Duodenal mucosa (tissue), 2 donors: Measurements from ENCODE around the gene YIPF4.

Experiments
- H3K27ac ChIP-seq: one replicate; pipeline ENCODE4 v1.7.0; 2013; ENCODE audit warnings: low read depth, low read length
- H3K27me3 ChIP-seq, 2 donors: one replicate each; pipeline ENCODE4 v1.7.0; 2013; ENCODE audit warnings: low read length in 2 of 2, control low read depth in 1 of 2; ENCODE audit not compliant: insufficient read depth in 2 of 2, control insufficient read depth in 1 of 2
- H3K36me3 ChIP-seq, 2 donors: one replicate each; pipeline ENCODE4 v1.7.0; 2013; ENCODE audit warnings: low read length in 2 of 2, control low read depth in 1 of 2; ENCODE audit not compliant: insufficient read depth in 2 of 2, control insufficient read depth in 1 of 2
- H3K4me1 ChIP-seq, 2 donors: one replicate each; pipeline ENCODE4 v1.7.0; 2013; ENCODE audit warnings: low read length in 2 of 2, control low read depth in 1 of 2; ENCODE audit not compliant: insufficient read depth in 2 of 2, control insufficient read depth in 1 of 2
- H3K4me3 ChIP-seq, 2 donors: one replicate each; pipeline ENCODE4 v1.7.0; 2013; ENCODE audit warnings: low read length in 2 of 2, low read depth in 1 of 2
- H3K9ac ChIP-seq, 2 donors: one replicate each; pipeline ENCODE4 v1.7.0; 2013; ENCODE audit warnings: low read length in 2 of 2, low read depth in 1 of 2
- H3K9me3 ChIP-seq, 2 donors: one replicate each; pipeline ENCODE4 v1.7.0; 2013; ENCODE audit warnings: low read length in 2 of 2, control low read depth in 1 of 2; ENCODE audit not compliant: control insufficient read depth in 1 of 2

Gene YIPF4

DNA sequence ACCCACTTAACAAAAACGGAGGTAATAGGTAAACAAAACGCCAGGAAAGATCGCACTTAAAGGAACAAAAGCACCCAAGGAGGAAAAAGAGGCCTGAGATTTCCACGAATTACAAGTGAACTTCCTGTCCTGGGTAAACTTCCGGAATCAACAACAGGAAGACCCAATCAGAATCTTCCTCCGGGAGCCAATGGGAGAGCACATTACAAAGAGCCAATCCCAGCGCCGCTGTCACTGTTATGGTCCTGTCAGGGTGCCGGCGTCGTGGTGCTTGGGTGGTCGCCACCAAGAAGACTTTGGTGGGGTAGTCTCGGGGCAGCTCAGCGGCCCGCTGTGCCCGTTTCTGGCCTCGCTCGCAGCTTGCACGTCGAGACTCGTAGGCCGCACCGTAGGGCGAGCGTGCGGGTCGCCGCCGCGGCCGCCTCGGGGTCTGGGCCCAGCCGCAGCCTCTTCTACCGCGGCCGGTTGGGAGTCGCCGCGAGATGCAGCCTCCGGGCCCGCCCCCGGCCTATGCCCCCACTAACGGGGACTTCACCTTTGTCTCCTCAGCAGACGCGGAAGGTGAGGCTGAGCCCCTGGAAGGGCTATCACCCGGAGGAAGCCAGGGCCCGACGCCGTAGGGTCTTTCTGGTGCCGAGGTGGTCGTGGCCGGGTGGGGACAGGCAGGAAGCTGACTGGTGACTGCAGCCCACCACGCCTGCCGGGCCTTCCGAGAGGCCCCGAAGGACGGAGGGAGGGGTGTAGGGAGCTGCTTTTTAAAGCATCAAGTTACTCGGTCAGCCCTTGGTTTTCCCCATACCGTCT is at the start of gene YIPF4:
TSS of gene YIPF4 (plus strand) at position 231 of the 804 bp plus-strand sequence. CDS start at position 483, 252 bp downstream.
- peaks cover 3% of the 10 kb centered on the region in 2 donors for H3K4me1 ChIP-seq
- peak within 1 kb of the TSS; percentile 87 to 88 for H3K9ac ChIP-seq
- H3K36me3 ChIP-seq: peaks cover 0 to 7% of the 10 kb centered on the region in 2 donors
- H3K4me3 ChIP-seq: peak within 1 kb of the TSS; percentile 88 to 97
- H3K27me3 ChIP-seq: no peaks in the 10 kb centered on the region
- H3K27ac ChIP-seq: peak within 1 kb of the TSS; percentile 68
- H3K9me3 ChIP-seq: no peaks in the 10 kb centered on the region

- Histone ChIP-seq H3K9me3 (no peaks in the 10 kb centered on the region), H3K27ac (no peak overlapping the region), H3K36me3 (peaks cover 0 to 1% of the 10 kb centered on the region in 2 donors), H3K4me1 (no peaks in the 10 kb centered on the region), H3K27me3 (no peaks in the 10 kb centered on the region), H3K4me3 (no peak overlapping the region), H3K9ac (no peak overlapping the region)
These were observed 49.5 kb upstream of the YIPF4 start for GRCh38 chr2:32228181-32228580.

- Histone ChIP-seq H3K9me3 (no peaks in the 10 kb centered on the region), H3K27me3 (no peaks in the 10 kb centered on the region), H3K27ac (no peak overlapping the region), H3K4me1 (no peaks in the 10 kb centered on the region), H3K36me3 (no peaks in the 10 kb centered on the region), H3K9ac (no peak overlapping the region), H3K4me3 (no peak overlapping the region)
These were observed 48.1 kb upstream of the YIPF4 start for GRCh38 chr2:32229635-32230034.

- Histone ChIP-seq H3K27ac (no peak overlapping the region), H3K4me1 (no peaks in the 10 kb centered on the region), H3K9ac (no peak overlapping the region), H3K27me3 (no peaks in the 10 kb centered on the region), H3K36me3 (no peaks in the 10 kb centered on the region), H3K4me3 (no peak overlapping the region), H3K9me3 (no peaks in the 10 kb centered on the region)
These were observed 45.7 kb upstream of the YIPF4 start for GRCh38 chr2:32231959-32232358.

DNA sequence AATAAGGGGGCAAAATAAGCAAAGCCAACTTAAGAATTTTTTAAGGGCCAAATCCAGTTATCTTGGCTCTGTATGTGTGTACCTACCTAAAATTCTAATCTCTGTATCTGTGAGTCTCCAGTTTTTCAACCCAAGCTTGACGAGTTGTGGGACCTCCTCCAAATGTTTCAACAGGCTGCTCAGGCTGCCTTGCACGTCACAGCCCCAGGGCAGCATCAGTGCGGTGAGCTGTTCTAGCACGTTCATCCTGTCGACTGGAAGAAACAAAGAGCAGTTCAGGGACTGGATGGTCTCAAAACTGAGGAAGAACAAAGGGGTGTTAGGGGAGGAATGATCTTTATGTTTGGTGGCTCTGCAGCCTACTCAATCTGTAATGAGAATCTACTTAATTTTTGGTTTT is 42.4 kb upstream of the YIPF4 start:
- no peak overlapping the region for H3K27ac ChIP-seq
- H3K9ac ChIP-seq: no peak overlapping the region
- H3K9me3 ChIP-seq: no peaks in the 10 kb centered on the region
- no peaks in the 10 kb centered on the region for H3K4me1 ChIP-seq
- no peaks in the 10 kb centered on the region for H3K36me3 ChIP-seq
- H3K4me3 ChIP-seq: no peak overlapping the region
- H3K27me3 ChIP-seq: no peaks in the 10 kb centered on the region

- no peaks in the 10 kb centered on the region for H3K36me3 ChIP-seq
- no peaks in the 10 kb centered on the region for H3K27me3 ChIP-seq
- H3K27ac ChIP-seq: no peak overlapping the region
- H3K9me3 ChIP-seq: no peaks in the 10 kb centered on the region
- H3K4me1 ChIP-seq: no peaks in the 10 kb centered on the region
- no peak overlapping the region for H3K4me3 ChIP-seq
- no peak overlapping the region for H3K9ac ChIP-seq
These were observed 40.2 kb upstream of the YIPF4 start for GRCh38 chr2:32237488-32237887.

- no peak overlapping the region for H3K9ac ChIP-seq
- no peaks in the 10 kb centered on the region for H3K4me1 ChIP-seq
- no peak overlapping the region for H3K27ac ChIP-seq
- H3K27me3 ChIP-seq: no peaks in the 10 kb centered on the region
- no peaks in the 10 kb centered on the region for H3K9me3 ChIP-seq
- H3K4me3 ChIP-seq: no peak overlapping the region
- no peaks in the 10 kb centered on the region for H3K36me3 ChIP-seq
These were observed 39.7 kb upstream of the YIPF4 start for GRCh38 chr2:32237996-32238395.

GRCh38 chr2:32242331-32242730 is 35.4 kb upstream of the YIPF4 start:
- Histone ChIP-seq H3K4me1 (no peaks in the 10 kb centered on the region), H3K36me3 (no peaks in the 10 kb centered on the region), H3K27me3 (no peaks in the 10 kb centered on the region), H3K9me3 (no peaks in the 10 kb centered on the region), H3K27ac (no peak overlapping the region), H3K9ac (no peak overlapping the region), H3K4me3 (no peak overlapping the region)

DNA sequence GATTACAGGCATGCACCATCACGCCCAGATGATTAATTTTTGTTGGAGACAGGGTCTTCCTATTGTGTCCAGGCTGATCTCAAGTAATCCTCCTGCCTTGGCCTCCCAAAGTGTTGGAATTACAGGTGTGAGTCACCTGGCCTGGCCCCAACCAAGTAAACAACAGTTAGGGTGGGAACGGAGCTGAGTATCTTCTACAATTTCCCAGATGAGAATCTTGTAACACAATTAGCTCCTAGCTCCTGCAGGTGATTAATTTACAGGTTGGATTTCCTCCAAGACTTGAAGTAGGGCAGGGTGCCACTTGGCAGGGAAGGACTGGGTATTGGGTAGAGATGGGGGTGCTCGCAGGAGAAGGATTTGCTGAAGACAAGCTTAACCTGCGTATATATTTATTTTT is 30.8 kb upstream of the YIPF4 start:
- Histone ChIP-seq H3K9me3 (no peaks in the 10 kb centered on the region), H3K9ac (no peak overlapping the region), H3K27me3 (no peaks in the 10 kb centered on the region), H3K27ac (no peak overlapping the region), H3K36me3 (no peaks in the 10 kb centered on the region), H3K4me3 (no peak overlapping the region), H3K4me1 (no peaks in the 10 kb centered on the region)

DNA sequence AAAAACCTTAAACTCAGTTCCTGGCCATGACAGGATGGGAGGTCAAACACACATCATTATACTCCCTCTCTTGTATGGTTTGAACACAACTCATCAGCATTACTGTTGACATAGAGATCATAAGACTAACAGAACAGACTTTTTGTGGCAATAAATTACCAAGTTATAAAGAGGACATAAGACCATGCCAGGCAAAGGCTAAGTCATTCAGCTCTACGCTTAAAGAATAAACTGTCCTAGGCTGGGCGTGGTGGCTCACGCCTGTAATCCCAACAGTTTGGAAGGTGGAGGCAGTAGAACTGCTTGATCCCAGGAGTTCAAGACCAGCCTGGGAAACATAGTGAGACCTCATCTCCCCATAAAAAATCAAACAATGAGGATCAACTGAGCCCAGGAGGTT is 29.4 kb upstream of the YIPF4 start:
- H3K27me3 ChIP-seq: no peaks in the 10 kb centered on the region
- no peaks in the 10 kb centered on the region for H3K4me1 ChIP-seq
- H3K36me3 ChIP-seq: no peaks in the 10 kb centered on the region
- H3K9ac ChIP-seq: no peak overlapping the region
- no peaks in the 10 kb centered on the region for H3K9me3 ChIP-seq
- no peak overlapping the region for H3K27ac ChIP-seq
- no peak overlapping the region for H3K4me3 ChIP-seq
